Activated CD8-positive, alpha-beta memory T cell treated with anti-CD3 and anti-CD28 coated beads, Interleukin-2, amount 50 U/mL, for 24 hours (primary cell): ENCODE measurements around the gene PCBD2.

Experiments used
- DNase-seq: peaks from one replicate; pipeline ENCODE4 v3.0.0-alpha.2; 2020; ENCODE audit errors: extremely low read depth

The PCBD2 gene

DNA sequence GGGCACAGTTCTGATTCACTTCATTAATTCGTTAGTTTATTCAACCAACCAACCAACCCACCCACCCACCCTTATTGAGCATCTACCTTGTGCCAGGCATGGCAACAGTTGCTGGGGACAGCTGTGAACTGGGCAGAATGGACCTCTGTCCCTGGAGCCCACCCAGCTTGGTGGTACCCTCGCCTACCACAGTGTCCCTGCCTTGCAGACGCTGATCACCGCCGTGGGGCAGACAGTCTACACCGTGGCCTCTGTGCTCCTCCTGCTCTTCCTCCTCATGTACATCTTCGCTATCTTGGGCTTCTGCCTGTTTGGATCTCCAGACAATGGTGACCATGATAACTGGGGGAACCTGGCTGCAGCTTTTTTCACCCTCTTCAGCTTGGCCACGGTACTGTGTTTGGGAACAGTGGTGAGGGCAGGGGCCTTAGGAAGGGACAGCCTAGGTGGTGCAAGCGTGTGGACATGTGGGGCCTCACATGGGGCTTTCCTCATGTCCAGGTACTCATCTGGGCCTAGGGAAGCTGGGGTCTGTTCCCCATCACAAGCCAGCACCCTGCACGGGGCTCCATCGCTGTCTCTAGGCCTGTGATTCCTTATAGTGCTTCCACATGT, 102.9 kb downstream of the PCBD2 start:
- no peak for DNase-seq

DNA sequence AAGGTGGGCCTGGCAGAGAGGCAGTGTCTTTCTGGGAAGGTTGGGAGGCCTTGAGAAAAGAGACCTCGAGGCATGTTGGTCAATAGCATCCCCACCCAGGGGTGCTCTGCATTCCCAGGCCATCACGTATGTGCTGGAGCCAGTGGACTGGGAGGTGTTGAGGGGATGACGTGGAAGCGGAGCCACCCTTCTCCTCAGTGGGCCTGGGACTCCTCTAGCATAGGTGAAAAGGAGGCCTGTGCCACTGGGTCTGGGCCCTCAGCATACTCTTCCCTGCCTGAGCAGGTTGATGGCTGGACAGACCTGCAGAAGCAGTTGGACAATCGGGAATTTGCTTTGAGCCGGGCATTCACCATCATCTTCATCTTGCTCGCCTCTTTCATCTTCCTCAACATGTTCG, 103.6 kb downstream of the PCBD2 start:
- DNase-seq, result no peak

DNA sequence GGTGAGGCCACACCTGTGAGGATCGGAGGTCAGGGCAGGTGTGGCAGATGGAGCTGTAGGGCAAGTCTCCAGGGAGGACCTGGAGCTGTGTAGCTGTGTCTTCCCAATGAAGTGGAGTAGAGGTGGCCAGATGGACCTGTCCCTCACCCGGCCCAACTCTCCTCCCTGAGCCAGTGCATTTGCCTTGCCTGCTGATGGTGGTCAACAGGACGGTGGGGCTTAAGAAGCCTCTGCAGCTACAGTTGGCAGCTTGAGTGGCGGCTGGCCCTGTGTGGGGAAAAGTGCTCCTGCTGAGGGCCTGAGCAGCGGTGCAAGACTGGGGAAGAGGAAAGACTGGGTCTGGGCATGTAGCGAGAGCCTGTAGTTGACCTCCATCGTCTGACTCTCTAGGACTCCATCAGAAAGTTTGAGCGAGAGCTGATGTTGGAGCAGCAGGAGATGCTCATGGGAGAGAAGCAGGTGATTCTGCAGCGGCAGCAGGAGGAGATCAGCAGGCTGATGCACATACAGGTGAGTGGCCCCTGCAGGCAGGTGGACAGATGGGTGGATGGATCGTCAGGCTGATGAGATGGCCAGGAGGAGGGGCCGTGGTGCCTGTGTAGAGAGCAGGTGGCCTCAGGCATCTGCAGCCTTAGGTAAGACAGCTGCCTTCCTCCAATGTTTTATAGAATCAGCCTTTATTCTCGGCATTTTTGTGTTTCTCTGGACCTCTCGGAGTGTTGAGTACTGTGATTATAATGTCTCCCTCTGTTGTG, 104.2 kb downstream of the PCBD2 start:
- no peak for DNase-seq

DNA sequence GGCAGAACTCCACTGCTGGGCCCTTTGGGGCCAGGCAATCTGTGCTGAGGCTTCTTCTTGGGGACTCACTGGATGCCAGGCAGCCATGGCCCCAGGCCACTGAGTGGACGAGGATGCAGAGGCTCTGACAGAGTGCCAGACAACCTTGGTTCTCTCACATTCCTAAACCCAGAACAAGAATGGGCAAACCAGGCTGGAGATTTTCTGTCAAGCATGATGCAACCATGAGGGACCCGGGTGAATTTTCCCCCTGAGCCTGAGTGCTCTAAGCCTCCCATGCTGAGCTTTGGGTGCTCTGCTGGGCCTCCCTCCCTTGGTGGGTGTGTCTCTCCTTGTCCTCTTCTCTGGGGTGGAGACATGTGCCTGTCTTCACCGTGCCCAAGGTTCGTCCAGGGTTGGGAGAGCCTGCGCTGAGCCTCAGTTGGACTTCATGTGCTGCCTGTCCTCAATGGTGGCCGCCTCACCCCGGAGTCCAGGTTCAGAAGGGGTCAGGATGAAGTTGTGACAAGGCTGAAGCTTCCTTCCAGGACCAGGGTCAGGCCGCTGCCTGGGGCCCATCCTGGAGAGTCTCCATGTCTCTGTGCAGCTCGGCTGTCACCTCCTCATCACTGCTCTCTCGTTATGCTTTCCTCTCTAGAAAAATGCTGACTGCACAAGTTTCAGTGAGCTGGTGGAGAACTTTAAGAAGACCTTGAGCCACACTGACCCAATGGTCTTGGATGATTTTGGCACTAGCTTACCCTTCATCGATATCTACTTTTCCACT, 105.0 kb downstream of the PCBD2 start:
- DNase-seq, result no peak

DNA sequence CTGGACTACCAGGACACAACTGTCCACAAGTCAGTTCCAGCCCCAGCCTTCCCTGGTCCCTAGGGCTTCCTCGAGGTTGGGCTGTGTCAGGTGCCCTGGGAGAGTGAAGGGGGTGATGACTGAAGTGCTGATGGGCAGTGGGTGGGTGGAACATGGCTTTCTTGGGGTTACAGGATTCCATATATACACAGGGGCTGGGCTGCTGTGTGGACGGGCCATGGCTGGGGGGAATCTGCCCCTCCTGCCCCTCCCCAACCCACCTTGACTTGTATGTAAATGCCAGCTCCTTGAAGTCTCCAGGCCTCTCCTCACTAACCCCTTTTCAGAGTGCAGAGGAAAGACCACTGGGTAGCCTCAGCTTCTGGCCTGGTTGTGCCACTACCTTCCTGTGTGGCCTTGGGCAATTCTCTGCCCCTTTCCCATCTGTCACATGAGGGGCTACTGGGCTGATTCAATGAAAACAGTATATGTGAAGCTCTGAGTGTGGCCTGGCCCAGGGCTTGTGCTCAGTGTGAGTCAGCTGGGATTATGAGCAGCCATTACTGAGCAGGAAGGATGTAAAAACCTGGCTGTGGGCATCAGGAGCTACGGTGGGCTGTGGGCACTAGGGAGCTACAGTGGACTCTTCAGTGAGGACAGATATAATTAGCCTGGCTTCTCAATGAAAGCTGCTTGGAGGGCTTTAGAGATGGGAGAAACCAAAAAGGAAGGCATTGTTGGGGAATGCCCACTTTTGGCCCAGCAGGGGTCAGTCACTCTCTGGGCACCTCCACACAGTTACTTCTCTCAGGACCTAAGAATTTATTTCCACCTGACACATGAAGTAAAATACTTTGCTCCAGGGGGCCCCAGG, 105.8 kb downstream of the PCBD2 start:
- no peak for DNase-seq

DNA sequence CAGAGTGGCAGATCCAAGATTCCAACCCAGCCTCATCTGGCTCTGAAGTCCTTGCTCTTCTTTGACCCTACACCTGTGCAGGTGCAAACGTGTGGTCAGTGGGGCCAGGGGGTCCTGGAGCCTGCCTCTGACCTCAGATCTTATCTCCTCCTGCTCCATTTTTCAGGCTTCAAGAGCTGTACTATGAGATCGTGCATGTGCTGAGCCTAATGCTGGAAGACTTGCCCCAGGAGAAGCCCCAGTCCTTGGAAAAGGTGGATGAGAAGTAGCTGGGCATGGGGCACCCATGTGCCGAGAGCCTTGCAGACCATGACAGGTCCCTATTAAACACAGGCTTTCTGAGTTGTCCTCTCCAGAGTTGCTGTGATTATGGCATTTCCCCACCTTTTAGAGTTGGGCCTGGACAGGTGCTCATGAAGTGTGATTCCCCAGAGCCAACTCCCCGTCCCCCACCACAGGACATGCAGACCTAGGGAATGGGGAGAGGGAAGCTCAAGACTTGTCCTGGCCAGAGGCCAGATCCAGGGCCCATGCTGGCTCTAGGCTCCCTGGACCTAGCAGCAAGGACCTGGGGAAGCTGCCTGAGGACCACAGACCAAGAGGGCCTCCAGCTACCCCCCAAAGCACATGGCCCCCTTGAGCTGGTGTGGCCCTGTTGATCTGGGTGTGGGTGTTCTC, 106.6 kb downstream of the PCBD2 start:
- DNase-seq, result no peak

DNA sequence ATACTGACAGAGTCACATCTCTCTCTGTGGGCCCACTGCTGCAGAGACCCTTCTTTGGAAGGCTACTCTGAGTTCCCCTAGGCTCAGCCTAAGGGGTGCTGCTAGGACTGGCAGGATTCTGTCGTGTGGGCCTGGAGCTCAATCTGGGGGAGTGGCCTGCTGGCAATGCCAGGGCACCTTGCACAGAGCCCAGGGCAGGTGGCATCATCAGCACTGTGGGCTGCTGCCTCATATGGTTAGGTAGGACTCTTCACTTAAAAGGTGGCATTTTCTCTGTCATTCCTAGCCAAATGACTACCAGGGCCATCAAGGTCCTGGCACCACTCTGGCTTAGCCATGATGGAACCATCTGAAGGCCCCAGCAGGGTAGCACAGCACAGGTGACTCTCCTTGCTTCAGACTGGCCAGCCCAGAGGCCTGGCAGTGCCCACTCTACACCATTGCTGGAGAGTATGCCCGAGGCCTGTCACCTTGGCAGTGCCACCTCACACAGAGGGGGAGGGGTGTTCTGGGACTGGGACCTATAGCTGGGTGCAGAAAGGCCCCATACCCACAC, 107.2 kb downstream of the PCBD2 start:
- no peak for DNase-seq
